NCI-H2227 treated with DMSO at 0.1 percent for 48 hours (cell line): ENCODE measurements around the gene CD37.

Experiments
- DNase-seq: peaks from one replicate; lab custom pipeline; 2025; lab: John Stamatoyannopoulos, UW

The CD37 gene

DNA sequence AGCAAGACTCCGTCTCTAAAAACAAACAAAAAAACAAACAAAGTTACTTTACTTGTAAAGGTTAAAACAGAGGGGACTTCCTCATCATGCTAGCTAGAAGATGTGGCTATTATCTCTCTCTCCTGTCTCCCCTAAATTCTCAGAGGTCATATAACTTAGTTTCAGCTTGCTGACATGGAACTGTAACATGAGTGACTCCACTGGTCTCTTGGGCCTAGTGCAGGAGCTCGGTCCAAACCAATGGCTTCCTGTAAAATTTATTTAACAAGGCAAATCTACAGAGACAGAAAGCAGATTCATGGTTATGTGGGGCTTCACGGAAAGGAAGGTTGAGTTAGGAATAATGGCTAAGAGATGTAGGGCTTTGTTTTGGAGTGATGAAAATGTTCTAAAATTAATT, 43.3 kb downstream of the CD37 start:
- DNase-seq: no peak

DNA sequence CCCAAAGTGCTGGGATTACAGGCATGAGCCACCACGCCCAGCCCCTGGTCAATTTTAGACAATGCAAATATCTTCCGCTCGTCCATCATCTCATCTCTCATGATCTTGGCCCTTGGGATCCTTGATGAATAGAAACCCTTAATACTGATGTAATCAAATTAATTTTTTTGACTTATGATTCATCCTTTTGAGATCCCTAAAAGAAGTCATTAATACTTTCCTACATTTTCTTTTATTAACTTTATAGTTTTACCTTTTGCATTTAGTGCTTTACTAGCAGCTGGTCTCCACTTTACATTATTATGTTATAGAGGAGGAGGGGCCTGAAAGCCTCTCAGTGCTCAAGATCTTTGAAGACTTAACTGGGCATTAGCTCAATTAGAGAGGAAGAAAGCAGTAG, 45.2 kb downstream of the CD37 start:
- DNase-seq: no peak

DNA sequence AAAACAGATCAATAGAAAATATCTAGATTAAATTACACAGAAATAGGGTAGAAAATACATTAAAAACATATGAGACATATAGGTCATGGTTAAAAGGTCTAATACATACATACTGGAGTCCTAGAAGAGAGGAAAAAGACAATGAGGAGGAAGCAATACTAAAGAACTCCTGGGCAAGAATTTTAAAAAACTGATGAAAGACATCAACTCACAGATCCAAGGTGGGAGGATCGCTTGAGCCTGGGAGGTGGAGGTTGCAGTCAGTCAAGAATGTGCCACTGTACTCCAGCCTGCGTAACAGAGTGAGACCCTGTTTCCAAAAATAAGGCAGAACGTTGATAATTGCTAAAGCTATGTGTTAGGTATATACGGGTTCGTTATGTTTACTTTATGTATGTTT, 47.4 kb downstream of the CD37 start:
- no peak for DNase-seq

DNA sequence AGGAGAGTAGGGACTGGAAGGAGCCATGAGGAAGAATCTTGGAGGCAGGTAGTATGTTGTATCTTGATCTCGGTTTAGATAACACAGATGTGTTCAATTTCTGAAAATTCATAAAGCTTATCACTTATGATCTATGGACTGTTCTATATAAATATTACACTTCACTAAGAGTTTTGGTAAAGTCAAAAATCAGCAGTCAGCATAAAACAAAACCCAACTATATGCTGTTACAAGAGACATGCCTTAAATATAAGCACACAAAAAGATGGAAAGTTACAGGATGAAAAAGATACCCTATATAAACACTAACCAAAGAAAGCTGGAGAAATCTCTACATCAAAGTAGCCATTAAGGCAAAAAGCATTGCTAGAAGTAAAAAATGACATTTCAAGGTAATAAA, 48.4 kb downstream of the CD37 start:
- DNase-seq: no peak

DNA sequence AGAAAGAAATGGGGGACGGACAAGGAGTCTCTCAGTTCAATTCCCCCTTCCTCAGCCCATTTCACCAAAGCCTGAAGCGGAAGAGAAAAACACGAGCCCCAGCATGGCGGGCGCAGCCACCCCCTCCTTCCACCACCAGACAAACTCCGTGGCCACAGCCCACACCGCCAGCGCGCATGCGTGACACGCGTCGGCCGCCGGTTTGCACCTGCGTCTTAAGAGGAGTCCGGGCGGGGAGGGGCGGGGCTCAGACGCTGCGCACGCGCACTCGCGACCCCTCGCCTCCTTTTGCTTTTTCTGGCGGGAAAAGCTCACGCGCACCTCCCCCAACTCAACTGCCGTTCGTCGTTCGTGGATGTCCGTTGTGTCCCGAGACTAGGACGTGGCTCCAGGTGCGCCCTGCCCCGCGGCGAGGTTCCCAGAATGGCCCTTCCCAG, 52.7 kb downstream of the CD37 start, which contains the start of gene KASH5:
Gene KASH5, plus strand, starts transcription at position 314 of the 437 bp plus-strand sequence. CDS start 2,635 bp downstream, outside the sequence.
- DNase-seq: no peak

DNA sequence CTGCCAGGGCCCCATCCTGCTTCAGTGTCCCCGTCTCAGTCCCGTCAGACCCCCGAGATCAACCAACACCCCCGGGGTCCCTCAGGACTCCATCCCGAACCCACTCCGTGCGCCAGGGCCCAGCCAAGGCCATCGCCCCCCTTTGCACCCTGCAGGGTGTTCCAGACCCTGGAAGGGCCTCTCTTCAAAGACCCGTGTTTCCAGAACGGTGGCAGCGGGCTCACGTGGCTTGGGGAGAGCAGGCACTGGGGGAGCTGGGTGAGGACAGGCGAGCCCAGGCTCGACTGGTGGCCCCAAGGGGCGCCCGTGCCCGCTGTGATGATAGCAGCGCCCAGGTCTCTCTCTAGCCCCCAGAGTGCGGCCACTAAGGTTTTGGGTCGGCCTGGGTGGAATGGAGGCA, 54.2 kb downstream of the CD37 start:
- DNase-seq: no peak
